HEK293 (cell line): ENCODE data around the gene TNIP3.

Experiments
- CTCF ChIP-seq: fragments of 450-650 bp; formaldehyde crosslinking; IDR thresholded peaks from 2 replicates; pipeline ENCODE4 v1.5.1; 2016; ENCODE audit warnings: missing biosample characterization, missing genetic modification characterization
- GLIS1 ChIP-seq: fragments of 450-650 bp; formaldehyde crosslinking; IDR thresholded peaks from 2 replicates; pipeline ENCODE4 v1.5.1; 2016; ENCODE audit warnings: missing biosample characterization, missing genetic modification characterization
- PBX3 ChIP-seq: sonication (generic); formaldehyde crosslinking; IDR thresholded peaks from 2 replicates; pipeline ENCODE4 v1.8.1; 2022; ENCODE audit warnings: mild to moderate bottlenecking, moderate library complexity, missing genetic modification reagents
- ZNF10 ChIP-seq: fragments of 450-650 bp; formaldehyde crosslinking; IDR thresholded peaks from 2 replicates; pipeline ENCODE4 v1.5.1; 2017; ENCODE audit warnings: missing biosample characterization, missing genetic modification characterization
- ZNF223 ChIP-seq: fragments of 450-650 bp; formaldehyde crosslinking; IDR thresholded peaks from 2 replicates; pipeline ENCODE4 v1.5.1; 2016; ENCODE audit warnings: missing biosample characterization, missing genetic modification characterization
- ZNF580 ChIP-seq: fragments of 450-650 bp; formaldehyde crosslinking; IDR thresholded peaks from 2 replicates; pipeline ENCODE4 v1.5.1; 2016; ENCODE audit warnings: missing biosample characterization, missing genetic modification characterization
- ZNF596 ChIP-seq: fragments of 450-650 bp; IDR thresholded peaks from 2 replicates; pipeline ENCODE4 v1.5.0; 2018; ENCODE audit warnings: missing biosample characterization, mild to moderate bottlenecking, missing genetic modification characterization, moderate library complexity
- ZNF692 ChIP-seq: fragments of 450-650 bp; formaldehyde crosslinking; IDR thresholded peaks from 2 replicates; pipeline ENCODE4 v1.5.1; 2016; ENCODE audit warnings: missing biosample characterization, missing genetic modification characterization

GRCh38 chr4:121165206-121165605, 1.1 kb upstream of the TNIP3 start:
- TF ChIP-seq CTCF (tag by site-specific recombination): no peak
- no peak for TF ChIP-seq ZNF596
- no peak for TF ChIP-seq ZNF580
- no peak for TF ChIP-seq ZNF223 (tag by site-specific recombination)
- no peak for TF ChIP-seq ZNF692 (tag by site-specific recombination)
- TF ChIP-seq ZNF10 (tag by site-specific recombination): no peak
- no peak for TF ChIP-seq GLIS1
- no peak for TF ChIP-seq PBX3 (CRISPR knock-in tag)
